C4-2B (cell line): ENCODE data around the gene ARHGAP33.

Source experiments
- H3K27ac ChIP-seq: fragments of 450-650 bp; 2 replicates; pipeline ENCODE4 v1.5.1; 2017
- CTCF ChIP-seq: fragments of 450-650 bp; conservative IDR thresholded peaks from 2 replicates; pipeline ENCODE4 v1.5.1; 2017; ENCODE audit warnings: mild to moderate bottlenecking
- ZFX ChIP-seq: fragments of 450-650 bp; IDR thresholded peaks from 2 replicates; pipeline ENCODE4 v1.6.1; 2017

Gene ARHGAP33

GRCh38 chr19:35779033-35779432 lies 3.7 kb downstream of the ARHGAP33 start:
- TF ChIP-seq ZFX: no peak
- no peak for TF ChIP-seq CTCF
- no peak overlapping the region for H3K27ac ChIP-seq

DNA sequence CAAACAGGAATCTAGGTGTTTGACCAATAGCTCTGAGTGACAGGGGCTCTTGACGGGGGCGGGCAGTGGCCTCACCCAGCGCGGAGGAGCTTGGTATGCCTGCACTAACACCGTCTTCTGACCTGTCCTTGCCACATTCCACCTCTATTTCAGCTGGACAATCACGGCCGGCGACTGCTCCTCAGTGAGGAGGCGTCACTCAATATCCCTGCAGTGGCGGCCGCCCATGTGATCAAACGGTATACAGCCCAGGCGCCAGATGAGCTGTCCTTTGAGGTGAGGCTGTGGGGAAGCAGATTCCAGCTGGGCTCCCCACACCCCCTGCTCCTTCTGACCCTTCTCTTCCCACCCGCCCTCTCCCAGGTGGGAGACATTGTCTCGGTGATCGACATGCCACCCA lies 4.7 kb downstream of the ARHGAP33 start:
- TF ChIP-seq ZFX: no peak
- TF ChIP-seq CTCF: no peak
- H3K27ac ChIP-seq: no peak overlapping the region

- H3K27ac ChIP-seq: no peak overlapping the region
- TF ChIP-seq CTCF (no peak), ZFX (no peak)
These were observed 5.4 kb downstream of the ARHGAP33 start for GRCh38 chr19:35780717-35781116.

GRCh38 chr19:35781650-35782049 lies 6.3 kb downstream of the ARHGAP33 start:
- no peak for TF ChIP-seq CTCF
- no peak for TF ChIP-seq ZFX
- H3K27ac ChIP-seq: no peak overlapping the region

DNA sequence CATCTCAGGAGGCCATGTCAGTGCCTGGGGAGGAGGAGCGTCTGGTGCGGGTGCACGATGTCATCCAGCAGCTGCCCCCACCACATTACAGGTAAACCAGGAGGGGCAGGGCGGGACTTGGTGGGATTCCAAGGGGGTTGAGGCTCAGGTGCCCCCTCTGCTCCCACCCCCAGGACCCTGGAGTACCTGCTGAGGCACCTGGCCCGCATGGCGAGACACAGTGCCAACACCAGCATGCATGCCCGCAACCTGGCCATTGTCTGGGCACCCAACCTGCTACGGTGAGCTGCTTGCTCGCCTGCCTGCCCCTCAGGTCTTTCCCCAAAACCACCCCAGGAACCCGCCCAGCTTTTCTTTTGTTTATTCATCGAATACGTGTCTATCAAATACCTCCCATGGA lies 7.2 kb downstream of the ARHGAP33 start:
- TF ChIP-seq CTCF (no peak), ZFX (no peak)
- H3K27ac ChIP-seq: no peak overlapping the region

DNA sequence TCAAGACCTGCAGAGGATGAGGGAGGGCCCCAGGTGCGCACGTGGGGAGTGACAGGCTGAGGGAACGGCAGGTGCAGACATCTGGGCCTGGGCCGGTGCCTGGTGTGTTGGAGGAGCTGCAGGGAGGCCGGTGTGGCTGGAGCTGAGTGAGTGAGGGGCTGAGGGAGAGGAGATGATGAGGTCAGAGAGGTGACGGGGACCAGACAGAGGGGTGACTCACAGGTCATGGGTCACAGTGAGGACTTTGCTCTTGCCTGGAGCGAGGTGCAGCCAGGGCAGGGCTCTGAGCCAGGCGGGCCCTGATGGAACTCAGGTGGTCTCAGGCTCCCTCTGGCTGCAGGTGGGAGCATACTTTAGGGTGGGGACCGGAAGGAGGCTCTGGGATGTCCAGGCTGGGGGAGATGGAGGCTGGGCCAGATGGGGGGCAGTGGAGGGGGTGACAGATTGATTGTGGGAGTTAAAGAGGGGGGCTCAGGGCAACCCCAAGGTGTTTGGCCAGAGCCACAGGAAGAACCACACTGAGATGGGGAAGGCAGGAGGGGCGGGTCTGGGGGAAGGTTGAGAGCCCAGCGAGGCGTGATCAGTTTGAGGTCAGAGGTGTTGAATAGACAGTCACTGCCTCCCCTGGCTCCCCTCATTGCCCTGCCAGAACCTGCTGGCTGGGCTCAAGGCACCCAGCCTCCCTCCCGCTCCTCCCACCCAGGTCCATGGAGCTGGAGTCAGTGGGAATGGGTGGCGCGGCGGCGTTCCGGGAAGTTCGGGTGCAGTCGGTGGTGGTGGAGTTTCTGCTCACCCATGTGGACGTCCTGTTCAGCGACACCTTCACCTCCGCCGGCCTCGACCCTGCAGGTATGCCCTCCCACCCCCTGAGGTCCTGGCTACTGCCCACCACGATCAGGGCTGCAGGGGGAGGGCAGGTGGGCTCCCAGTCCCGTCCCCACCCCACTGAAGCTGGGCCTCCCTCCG lies 8.4 kb downstream of the ARHGAP33 start:
- H3K27ac ChIP-seq: no peak overlapping the region
- TF ChIP-seq CTCF: no peak
- TF ChIP-seq ZFX: no peak

- no peak for TF ChIP-seq CTCF
- no peak for TF ChIP-seq ZFX
These were observed 9.4 kb downstream of the ARHGAP33 start for GRCh38 chr19:35784503-35785338.

More at GRCh38 chr19:35784503-35785338, 9.4 kb downstream of the ARHGAP33 start:
- no peak overlapping the region for H3K27ac ChIP-seq
